ENCODE results near the gene CD300E.
"Not testable (repeated sequence)": the region's sequence is repeated elsewhere in the genome, so short reads cannot be mapped to it uniquely, and the experiment has no call there.

The CD300E gene

GRCh38 chr17:74597069-74597790 is 26.3 kb downstream of the CD300E start:
- no peak for DNase-seq

- DNase-seq = no peak
These were observed 28.3 kb downstream of the CD300E start for GRCh38 chr17:74595037-74595750.

- DNase-seq = no peak
These were observed 31.2 kb downstream of the CD300E start, which contains the start of gene CD300LD for GRCh38 chr17:74592087-74592990. TSS of gene CD300LD (minus strand) at chr17:74592283. CDS start at chr17:74592202, 81 bp downstream.

GRCh38 chr17:74591503-74591902 is 32.0 kb downstream of the CD300E start:
- no peak for DNase-seq

- no peak for DNase-seq
These were observed 37.8 kb downstream of the CD300E start for GRCh38 chr17:74585711-74586110.

- DNase-seq = no peak
These were observed 39.1 kb downstream of the CD300E start for GRCh38 chr17:74584292-74585060.

GRCh38 chr17:74582633-74583032 is 40.9 kb downstream of the CD300E start:
- no peak for DNase-seq

GRCh38 chr17:74579900-74580299 is 43.6 kb downstream of the CD300E start:
- no peak for DNase-seq

GRCh38 chr17:74578979-74579378 is 44.6 kb downstream of the CD300E start:
- no peak for DNase-seq

GRCh38 chr17:74574489-74575142 is 48.9 kb downstream of the CD300E start:
- no peak for DNase-seq

GRCh38 chr17:74573635-74574034 is 49.9 kb downstream of the CD300E start:
- not testable (repeated sequence) for DNase-seq

- DNase-seq = no peak
These were observed 50.4 kb downstream of the CD300E start for GRCh38 chr17:74573169-74573568.

- DNase-seq = no peak
These were observed 51.8 kb downstream of the CD300E start for GRCh38 chr17:74571621-74572270.

- no peak for DNase-seq
These were observed 54.2 kb downstream of the CD300E start for GRCh38 chr17:74569020-74570003.

- no peak for DNase-seq
These were observed 55.2 kb downstream of the CD300E start for GRCh38 chr17:74568106-74568873.

- no peak for DNase-seq
These were observed 56.1 kb downstream of the CD300E start, which contains the start of gene CD300H for GRCh38 chr17:74567397-74567796. TSS of gene CD300H (minus strand) at chr17:74567509.

GRCh38 chr17:74566132-74566753 is 57.3 kb downstream of the CD300E start:
- DNase-seq = no peak

GRCh38 chr17:74565126-74565525 is 58.4 kb downstream of the CD300E start:
- no peak for DNase-seq

GRCh38 chr17:74563358-74563757 is 60.2 kb downstream of the CD300E start:
- no peak for DNase-seq
